Pancreas (tissue), 10 donors: ENCODE results near the gene ABCE1. TPM values are rescaled to one million over a fixed set of nuclear protein-coding genes. Genes with fewer than 3 reads are reported as not detected.

Source experiments
- ATAC-seq, 4 donors: fragments of 200-7000 bp; cut with Tn5 transposase; one replicate each; pipeline versions ENCODE4 v1.8.0 to v1.9.1; 2020; ENCODE audit warnings: mild to moderate bottlenecking in 4 of 4, moderate library complexity in 4 of 4
- DNase-seq, 6 donors: peaks; one replicate each; pipeline ENCODE4 v3.0.0-alpha.2; 2020
- FAIRE-seq: peaks from 2 replicates; lab custom pipeline; 2012; peaks lifted over from hg19 to GRCh38; lab: Jason Lieb, UNC
- H3K27ac ChIP-seq, 4 donors: fragments of 200-600 bp; sonication (generic); 1 replicate in 3 of 4; 2 replicates in 1 of 4; pipeline versions ENCODE4 v1.5.0 to v1.8.0; 2020
- H3K27me3 ChIP-seq, 4 donors: fragments of 200-600 bp; one replicate each; pipeline ENCODE4 v1.8.0; 2021
- H3K36me3 ChIP-seq, 3 donors: fragments of 200-600 bp; sonication (generic) in 1 of 3; one replicate each; pipeline versions ENCODE4 v1.5.0 to v1.8.0; 2020 to 2021
- H3K4me1 ChIP-seq, 3 donors: fragments of 200-600 bp; one replicate each; pipeline ENCODE4 v1.8.0; 2021
- H3K4me3 ChIP-seq, 4 donors: fragments of 200-600 bp; sonication (generic) in 2 of 4; one replicate each; pipeline versions ENCODE4 v1.5.0 to v1.8.0; 2020 to 2021
- H3K9me3 ChIP-seq, 4 donors: fragments of 200-600 bp; one replicate each; pipeline ENCODE4 v1.8.0; 2021
- CTCF ChIP-seq, 4 donors: fragments of 200-600 bp; sonication (generic) in 3 of 4; IDR thresholded peaks; one replicate each; pipeline versions ENCODE4 v1.5.0 to v1.8.0; 2021; ENCODE audit warnings: antibody characterized with exemption in 4 of 4
- WGBS, 2 donors: extraction: QIAGEN DNeasy Blood & Tissue Kit; methylation state at CpG; one replicate each; pipeline ENCODE4 v1.1.7; 2013; 5-methylcytosine and 5-hydroxymethylcytosine counted together
- intact Hi-C, 3 donors: fragments of 100-400 bp; cut with DNase I; formaldehyde crosslinking; loops; one replicate each; pipeline versions ENCODE4 v1.11.1 to v1.14.2; 2022
- polyA plus RNA-seq, 2 donors: library from polyadenylated mRNA; stranded (reverse); fragments of 200-250 nt; gene quantifications; one replicate each; pipeline ENCODE4 v1.2.3, GENCODE V29; 2013
- total RNA-seq, 6 donors: library from RNA; stranded (reverse); fragmentation: NEBNext Ultra II Directional in 4 of 6; extraction: Animal tissue kit (Norgen Biotek cat#: 25700) in 4 of 6; gene quantifications; one replicate each; pipeline versions ENCODE4 v1.2.1 to v1.2.4, GENCODE V29; 2021 to 2023
- donor health status: healthy with polysubstance abuse.
- donor health status: DM: no; HTN: no; CAD: no; lungs with moderate emphysema.
- donor health status: DM: no; HTN: no; CAD: no.
- donor health status: control.
- donor health status: control.
- donor health status: Bipolar disorder and iron deficiency.
- donor health status: DM: yes; HTN: yes; CAD: no.
- donor health status: DM: no; HTN: no; CAD: no.
- donor health status: DM: no; HTN: no; CAD: no.
- donor health status: DM: yes; HTN: yes; CAD: no.

ABCE1 gene
- total and polyA plus RNA-seq, 8 donors: 9.6 to 51.8 (median 29.2) TPM

GRCh38 chr4:145167887-145168286, 69.8 kb downstream of the ABCE1 start:
- peaks cover 5 to 10% (median 8%) of the 10 kb centered on the region in 3 donors for H3K4me1 ChIP-seq
- no peak overlapping the region for H3K4me3 ChIP-seq
- H3K9me3 ChIP-seq: no peaks in the 10 kb centered on the region
- 93 to 96% methylated on average over 2 of the region's 2 CpGs for WGBS, 2 donors
- no peak for TF ChIP-seq CTCF (IDR thresholded peaks at IDR 0.05)
- ATAC-seq: no peak
- DNase-seq: no peak
- no peak overlapping the region for H3K27ac ChIP-seq
- no peaks in the 10 kb centered on the region for H3K27me3 ChIP-seq
- intact Hi-C loops: no loop called here
- no peak for FAIRE-seq
- H3K36me3 ChIP-seq: peaks cover 3 to 8% (median 7%) of the 10 kb centered on the region in 3 donors

GRCh38 chr4:145168581-145169187, 70.6 kb downstream of the ABCE1 start:
- intact Hi-C loops: no loop called here
- H3K36me3 ChIP-seq: peaks cover 2 to 7% (median 3%) of the 10 kb centered on the region in 3 donors
- H3K4me3 ChIP-seq: no peak overlapping the region
- no peaks in the 10 kb centered on the region for H3K27me3 ChIP-seq
- no peaks in the 10 kb centered on the region for H3K9me3 ChIP-seq
- peaks cover 5 to 10% (median 8%) of the 10 kb centered on the region in 3 donors for H3K4me1 ChIP-seq
- ATAC-seq (no peak), DNase-seq (no peak), FAIRE-seq (no peak)
- no peak for TF ChIP-seq CTCF (IDR thresholded peaks at IDR 0.05)
- WGBS, 2 donors: 89 to 90% methylated on average over 2 of the region's 2 CpGs
- H3K27ac ChIP-seq: no peak overlapping the region

GRCh38 chr4:145170223-145170622, 72.1 kb downstream of the ABCE1 start:
- ATAC-seq: no peak
- WGBS, 2 donors: 75 to 92% methylated on average over 1 of the region's 1 CpG
- intact Hi-C loops: no loop called here
- Histone ChIP-seq H3K36me3 (peaks cover 0 to 7% (median 3%) of the 10 kb centered on the region in 3 donors), H3K27me3 (no peaks in the 10 kb centered on the region), H3K27ac (no peak overlapping the region), H3K4me3 (no peak overlapping the region), H3K9me3 (no peaks in the 10 kb centered on the region), H3K4me1 (peaks cover 5 to 10% (median 9%) of the 10 kb centered on the region in 3 donors)
- FAIRE-seq: no peak
- no peak for TF ChIP-seq CTCF (IDR thresholded peaks at IDR 0.05)
- no peak for DNase-seq

- DNase-seq: peak in 4 of 6 donors; percentile 45 to 73 (median 60)
- WGBS, 2 donors: 27 to 32% methylated on average over 1 of the region's 1 CpG
- peaks cover 5 to 18% (median 16%) of the 10 kb centered on the region in 3 donors for H3K4me1 ChIP-seq
- intact Hi-C loops: no loop called here
- H3K9me3 ChIP-seq: no peaks in the 10 kb centered on the region
- FAIRE-seq: no peak
- H3K27ac ChIP-seq: no peak overlapping the region
- no peaks in the 10 kb centered on the region for H3K27me3 ChIP-seq
- peak; percentile 88 to 97 (median 94) for ATAC-seq
- peaks cover 0 to 7% (median 3%) of the 10 kb centered on the region in 3 donors for H3K36me3 ChIP-seq
- no peak overlapping the region for H3K4me3 ChIP-seq
- TF ChIP-seq CTCF (IDR thresholded peaks at IDR 0.05): no peak
These were observed 73.8 kb downstream of the ABCE1 start for GRCh38 chr4:145171911-145172310.
